ENCODE data around the gene ACTR3. TPM values are rescaled to one million over a fixed set of nuclear protein-coding genes. Genes with fewer than 3 reads are reported as not detected.

The ACTR3 gene
- polyA plus RNA-seq, 1 donor from 2014 or later = 255 TPM

DNA sequence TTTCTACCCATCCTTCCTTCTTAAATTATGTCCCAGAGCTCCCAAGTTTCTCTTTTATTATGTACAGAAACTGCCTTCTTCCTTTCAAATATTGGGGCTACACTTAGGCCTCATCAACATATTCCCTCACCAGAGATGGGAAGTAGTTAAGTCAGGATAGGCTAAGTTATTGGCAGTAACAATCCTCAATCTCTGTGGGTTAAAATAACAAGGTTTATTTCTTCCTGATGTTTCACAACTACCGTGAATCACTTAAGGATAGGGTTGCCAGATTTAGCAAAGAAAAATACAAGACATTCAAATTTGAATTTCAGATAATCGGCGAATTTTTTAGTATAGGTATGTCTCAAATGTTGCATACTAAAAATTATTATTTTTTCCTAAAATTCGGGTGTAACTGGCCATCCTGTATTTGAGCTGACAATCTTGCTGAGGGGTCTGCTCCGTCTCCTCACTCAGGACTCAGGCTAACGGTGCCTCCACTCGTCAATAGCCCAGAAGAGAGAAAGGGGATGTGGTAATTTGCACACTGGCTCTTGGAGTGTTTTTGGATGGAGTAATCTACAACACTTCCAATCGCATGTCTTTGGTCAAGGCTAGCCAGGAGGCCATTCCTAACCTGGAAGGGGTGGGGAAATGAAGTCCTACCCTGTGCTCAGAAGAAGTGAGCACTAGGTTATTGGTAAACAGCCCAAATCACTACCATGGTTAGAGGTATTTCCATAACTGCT, 91.7 kb downstream of the ACTR3 start:
- H3K4me2 ChIP-seq (ENCODE audit: low read length) = no peak overlapping the region
- H3K27ac ChIP-seq (ENCODE audit: low read length) = no peak overlapping the region
- no peaks in the 10 kb centered on the region for H3K27me3 ChIP-seq (ENCODE audit: insufficient read depth, low read depth, low read length)
- no peaks in the 10 kb centered on the region for H3K79me2 ChIP-seq (replicated peaks; ENCODE audit: insufficient read depth, low read length)
- no peaks in the 10 kb centered on the region for H3K36me3 ChIP-seq (ENCODE audit: insufficient read depth, low read length)
- TF ChIP-seq SMC3 (conservative IDR thresholded peaks at IDR 0.05; ENCODE audit: poor library complexity) (no peak), EZH2 (IDR thresholded peaks at IDR 0.05; ENCODE audit: borderline replicate concordance, insufficient read depth, low read length, poor library complexity, severe bottlenecking) (no peak), MXI1 (conservative IDR thresholded peaks at IDR 0.05; ENCODE audit: poor library complexity, severe bottlenecking) (no peak), RAD21 (conservative IDR thresholded peaks at IDR 0.05) (no peak), TAF1 (IDR thresholded peaks at IDR 0.05; ENCODE audit: low read depth) (no peak), POLR2AphosphoS5 (IDR thresholded peaks at IDR 0.05) (no peak), EP300 (conservative IDR thresholded peaks at IDR 0.05; ENCODE audit: poor library complexity, severe bottlenecking) (no peak)
- TF ChIP-seq, protein P1, sequence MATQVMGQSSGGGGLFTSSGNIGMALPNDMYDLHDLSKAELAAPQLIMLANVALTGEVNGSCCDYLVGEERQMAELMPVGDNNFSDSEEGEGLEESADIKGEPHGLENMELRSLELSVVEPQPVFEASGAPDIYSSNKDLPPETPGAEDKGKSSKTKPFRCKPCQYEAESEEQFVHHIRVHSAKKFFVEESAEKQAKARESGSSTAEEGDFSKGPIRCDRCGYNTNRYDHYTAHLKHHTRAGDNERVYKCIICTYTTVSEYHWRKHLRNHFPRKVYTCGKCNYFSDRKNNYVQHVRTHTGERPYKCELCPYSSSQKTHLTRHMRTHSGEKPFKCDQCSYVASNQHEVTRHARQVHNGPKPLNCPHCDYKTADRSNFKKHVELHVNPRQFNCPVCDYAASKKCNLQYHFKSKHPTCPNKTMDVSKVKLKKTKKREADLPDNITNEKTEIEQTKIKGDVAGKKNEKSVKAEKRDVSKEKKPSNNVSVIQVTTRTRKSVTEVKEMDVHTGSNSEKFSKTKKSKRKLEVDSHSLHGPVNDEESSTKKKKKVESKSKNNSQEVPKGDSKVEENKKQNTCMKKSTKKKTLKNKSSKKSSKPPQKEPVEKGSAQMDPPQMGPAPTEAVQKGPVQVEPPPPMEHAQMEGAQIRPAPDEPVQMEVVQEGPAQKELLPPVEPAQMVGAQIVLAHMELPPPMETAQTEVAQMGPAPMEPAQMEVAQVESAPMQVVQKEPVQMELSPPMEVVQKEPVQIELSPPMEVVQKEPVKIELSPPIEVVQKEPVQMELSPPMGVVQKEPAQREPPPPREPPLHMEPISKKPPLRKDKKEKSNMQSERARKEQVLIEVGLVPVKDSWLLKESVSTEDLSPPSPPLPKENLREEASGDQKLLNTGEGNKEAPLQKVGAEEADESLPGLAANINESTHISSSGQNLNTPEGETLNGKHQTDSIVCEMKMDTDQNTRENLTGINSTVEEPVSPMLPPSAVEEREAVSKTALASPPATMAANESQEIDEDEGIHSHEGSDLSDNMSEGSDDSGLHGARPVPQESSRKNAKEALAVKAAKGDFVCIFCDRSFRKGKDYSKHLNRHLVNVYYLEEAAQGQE (IDR thresholded peaks at IDR 0.05; ENCODE audit: borderline replicate concordance) = no peak
- TF ChIP-seq, protein P2, sequence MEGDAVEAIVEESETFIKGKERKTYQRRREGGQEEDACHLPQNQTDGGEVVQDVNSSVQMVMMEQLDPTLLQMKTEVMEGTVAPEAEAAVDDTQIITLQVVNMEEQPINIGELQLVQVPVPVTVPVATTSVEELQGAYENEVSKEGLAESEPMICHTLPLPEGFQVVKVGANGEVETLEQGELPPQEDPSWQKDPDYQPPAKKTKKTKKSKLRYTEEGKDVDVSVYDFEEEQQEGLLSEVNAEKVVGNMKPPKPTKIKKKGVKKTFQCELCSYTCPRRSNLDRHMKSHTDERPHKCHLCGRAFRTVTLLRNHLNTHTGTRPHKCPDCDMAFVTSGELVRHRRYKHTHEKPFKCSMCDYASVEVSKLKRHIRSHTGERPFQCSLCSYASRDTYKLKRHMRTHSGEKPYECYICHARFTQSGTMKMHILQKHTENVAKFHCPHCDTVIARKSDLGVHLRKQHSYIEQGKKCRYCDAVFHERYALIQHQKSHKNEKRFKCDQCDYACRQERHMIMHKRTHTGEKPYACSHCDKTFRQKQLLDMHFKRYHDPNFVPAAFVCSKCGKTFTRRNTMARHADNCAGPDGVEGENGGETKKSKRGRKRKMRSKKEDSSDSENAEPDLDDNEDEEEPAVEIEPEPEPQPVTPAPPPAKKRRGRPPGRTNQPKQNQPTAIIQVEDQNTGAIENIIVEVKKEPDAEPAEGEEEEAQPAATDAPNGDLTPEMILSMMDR (IDR thresholded peaks at IDR 0.05; ENCODE audit: poor library complexity, severe bottlenecking) = no peak
- no peak overlapping the region for H3K9ac ChIP-seq (ENCODE audit: low read length)
- H2AFZ ChIP-seq (ENCODE audit: low read depth, low read length) = no peak overlapping the region
- no peaks in the 10 kb centered on the region for H3F3A ChIP-seq (ENCODE audit: insufficient read depth, low read length, poor library complexity, severe bottlenecking)
- H4K20me1 ChIP-seq (ENCODE audit: insufficient read depth) = no peaks in the 10 kb centered on the region
- no peak overlapping the region for H3K4me3 ChIP-seq (ENCODE audit: low read length)
- H3K9me2 ChIP-seq (ENCODE audit: insufficient read depth, low read length) = no peaks in the 10 kb centered on the region
- H3K9me3 ChIP-seq (ENCODE audit: low read length) = no peaks in the 10 kb centered on the region

DNA sequence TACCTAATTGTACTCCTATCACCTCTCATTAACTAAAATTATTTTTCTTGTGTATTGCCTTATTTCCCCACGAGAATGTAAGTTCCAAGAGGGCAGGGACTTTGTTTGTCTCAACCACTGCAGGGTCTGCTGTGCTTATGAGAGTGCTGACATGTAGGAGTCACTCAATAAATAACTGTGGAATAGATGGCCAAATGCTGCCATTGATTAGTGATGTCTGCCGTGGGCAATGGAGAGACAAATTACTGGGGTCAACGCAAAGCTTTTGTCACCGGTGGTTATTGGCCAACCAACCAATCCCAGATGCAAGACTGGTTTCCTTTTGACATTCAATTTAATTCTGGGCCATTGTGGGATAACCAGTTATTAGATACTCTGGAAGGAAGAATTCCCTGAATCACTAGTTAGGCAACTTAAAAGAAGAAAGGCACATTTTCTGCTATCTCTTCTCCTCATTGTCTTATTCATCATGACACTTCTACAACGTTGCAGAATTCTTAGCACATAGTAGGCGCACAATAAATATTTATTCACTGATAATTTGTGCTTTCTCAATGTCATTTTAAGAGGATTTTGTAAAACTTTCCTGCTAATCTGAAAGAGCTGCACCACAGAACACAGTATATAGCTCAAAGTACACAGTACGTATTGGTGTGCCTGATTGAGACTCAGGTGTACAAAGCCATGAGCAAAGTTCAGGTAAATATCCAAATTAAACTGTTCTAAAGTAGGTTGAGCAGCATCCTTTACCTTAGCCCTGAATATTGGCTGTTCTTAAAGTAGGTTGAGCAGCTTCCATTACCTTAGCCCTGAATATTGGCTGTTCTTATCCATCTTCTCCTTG, 95.9 kb downstream of the ACTR3 start:
- no peaks in the 10 kb centered on the region for H3F3A ChIP-seq (ENCODE audit: insufficient read depth, low read length, poor library complexity, severe bottlenecking)
- no peak overlapping the region for H3K4me2 ChIP-seq (ENCODE audit: low read length)
- no peaks in the 10 kb centered on the region for H3K9me3 ChIP-seq (ENCODE audit: low read length)
- H3K9me2 ChIP-seq (ENCODE audit: insufficient read depth, low read length) = no peaks in the 10 kb centered on the region
- no peaks in the 10 kb centered on the region for H3K36me3 ChIP-seq (ENCODE audit: insufficient read depth, low read length)
- no peak overlapping the region for H3K27ac ChIP-seq (ENCODE audit: low read length)
- H3K79me2 ChIP-seq (replicated peaks; ENCODE audit: insufficient read depth, low read length) = no peaks in the 10 kb centered on the region
- no peak overlapping the region for H3K4me3 ChIP-seq (ENCODE audit: low read length)
- H4K20me1 ChIP-seq (ENCODE audit: insufficient read depth) = no peaks in the 10 kb centered on the region
- TF ChIP-seq SMC3 (conservative IDR thresholded peaks at IDR 0.05; ENCODE audit: poor library complexity) (no peak), RAD21 (conservative IDR thresholded peaks at IDR 0.05) (no peak), TAF1 (IDR thresholded peaks at IDR 0.05; ENCODE audit: low read depth) (no peak)
- TF ChIP-seq, protein P2 (IDR thresholded peaks at IDR 0.05; ENCODE audit: poor library complexity, severe bottlenecking) = no peak
- H3K9ac ChIP-seq (ENCODE audit: low read length) = no peak overlapping the region
- H2AFZ ChIP-seq (ENCODE audit: low read depth, low read length) = no peak overlapping the region
- no peaks in the 10 kb centered on the region for H3K27me3 ChIP-seq (ENCODE audit: insufficient read depth, low read depth, low read length)

All from neural cell (in vitro differentiated cells).